ENCODE measurements around the gene FITM2.
"Not testable (repeated sequence)": the region's sequence is repeated elsewhere in the genome, so short reads cannot be mapped to it uniquely, and the experiment has no call there.

Gene FITM2

GRCh38 chr20:44334709-44335108, 23.7 kb upstream of the FITM2 start:
- TF ChIP-seq CTCF (IDR thresholded peaks at IDR 0.05; ENCODE audit: extremely low read depth, insufficient read depth, missing control alignments): no peak
- in situ Hi-C loops (cut with MboI; ENCODE audit: low pct_unique_long_range_greater_than_20kb, low sequenced_read_pairs, unreplicated experiment): no loop called here
- no peak for DNase-seq (ENCODE audit: low spot score)

GRCh38 chr20:44334306-44334705, 23.3 kb upstream of the FITM2 start:
- in situ Hi-C loops (cut with MboI; ENCODE audit: low pct_unique_long_range_greater_than_20kb, low sequenced_read_pairs, unreplicated experiment): no loop called here
- DNase-seq (ENCODE audit: low spot score): no peak
- TF ChIP-seq CTCF (IDR thresholded peaks at IDR 0.05; ENCODE audit: extremely low read depth, insufficient read depth, missing control alignments): no peak

- no peak for TF ChIP-seq CTCF (IDR thresholded peaks at IDR 0.05; ENCODE audit: extremely low read depth, insufficient read depth, missing control alignments)
- DNase-seq (ENCODE audit: low spot score): no peak
- in situ Hi-C loops (cut with MboI; ENCODE audit: low pct_unique_long_range_greater_than_20kb, low sequenced_read_pairs, unreplicated experiment): no loop called here
These were observed 20.2 kb upstream of the FITM2 start for GRCh38 chr20:44331201-44331600.

- in situ Hi-C loops (cut with MboI; ENCODE audit: low pct_unique_long_range_greater_than_20kb, low sequenced_read_pairs, unreplicated experiment): no loop called here
- no peak for TF ChIP-seq CTCF (IDR thresholded peaks at IDR 0.05; ENCODE audit: extremely low read depth, insufficient read depth, missing control alignments)
- DNase-seq (ENCODE audit: low spot score): no peak
These were observed 17.4 kb upstream of the FITM2 start for GRCh38 chr20:44328428-44328827.

GRCh38 chr20:44327748-44328147, 16.7 kb upstream of the FITM2 start:
- not testable (repeated sequence) for DNase-seq (ENCODE audit: low spot score)

GRCh38 chr20:44326391-44327159, 15.6 kb upstream of the FITM2 start:
- in situ Hi-C loops (cut with MboI; ENCODE audit: low pct_unique_long_range_greater_than_20kb, low sequenced_read_pairs, unreplicated experiment): no loop called here
- TF ChIP-seq CTCF (IDR thresholded peaks at IDR 0.05; ENCODE audit: extremely low read depth, insufficient read depth, missing control alignments): no peak
- no peak for DNase-seq (ENCODE audit: low spot score)

More at GRCh38 chr20:44327748-44328147, 16.7 kb upstream of the FITM2 start:
- in situ Hi-C loops (cut with MboI; ENCODE audit: low pct_unique_long_range_greater_than_20kb, low sequenced_read_pairs, unreplicated experiment): not testable (repeated sequence)

GRCh38 chr20:44324343-44324742, 13.3 kb upstream of the FITM2 start:
- TF ChIP-seq CTCF (IDR thresholded peaks at IDR 0.05; ENCODE audit: extremely low read depth, insufficient read depth, missing control alignments): no peak
- in situ Hi-C loops (cut with MboI; ENCODE audit: low pct_unique_long_range_greater_than_20kb, low sequenced_read_pairs, unreplicated experiment): no loop called here
- no peak for DNase-seq (ENCODE audit: low spot score)

Data from GM13977 (cell line).